Adrenal gland (tissue), 12 donors: ENCODE data around the gene PPFIA4. TPM values are rescaled to one million over a fixed set of nuclear protein-coding genes. Genes with fewer than 3 reads are reported as not detected.

ENCODE experiments used
- DNase-seq, 7 donors: peaks; one replicate each; pipeline ENCODE4 v3.0.0-alpha.2; 2019 to 2020
- H3K27ac ChIP-seq, 5 donors: fragments of 200-600 bp; sonication (generic) in 4 of 5; 1 replicate in 3 of 5; 2 replicates in 2 of 5; pipeline versions ENCODE4 v1.5.1 to v1.8.0; 2016 to 2020; ENCODE audit warnings: mild to moderate bottlenecking in 1 of 5
- H3K27me3 ChIP-seq: fragments of 200-600 bp; 2 replicates; pipeline ENCODE4 v1.8.0; 2021
- H3K36me3 ChIP-seq, 2 donors: fragments of 200-600 bp; replicated peaks in 1 of 2; 1 replicate in 1 of 2; 2 replicates in 1 of 2; pipeline versions ENCODE4 v1.5.1 to v1.8.0; 2018 to 2022
- H3K4me1 ChIP-seq, 2 donors: fragments of 200-600 bp; replicated peaks in 1 of 2; 1 replicate in 1 of 2; 2 replicates in 1 of 2; pipeline versions ENCODE4 v1.5.1 to v1.8.0; 2018 to 2021
- H3K4me3 ChIP-seq, 4 donors: fragments of 200-600 bp; sonication (generic) in 3 of 4; one replicate each; pipeline ENCODE4 v1.5.1; 2016 to 2018
- H3K9me3 ChIP-seq, 3 donors: fragments of 200-600 bp; sonication (generic) in 1 of 3; replicated peaks in 1 of 3; 1 replicate in 2 of 3; 2 replicates in 1 of 3; pipeline versions ENCODE4 v1.5.1 to v1.8.0; 2016 to 2021
- CTCF ChIP-seq, 6 experiments: fragments of 450-650 bp in 4 of 6; fragments of 200-600 bp in 2 of 6; sonication (generic) in 1 of 6; IDR thresholded peaks; 1 replicate in 5 of 6; 2 replicates in 1 of 6; pipeline versions ENCODE4 v1.5.1 to v1.8.0; 2016 to 2021; ENCODE audit warnings: antibody characterized with exemption in 6 of 6, mild to moderate bottlenecking in 2 of 6, moderate library complexity in 1 of 6
- POLR2A ChIP-seq, 2 donors: fragments of 450-650 bp; IDR thresholded peaks; one replicate each; pipeline ENCODE4 v1.6.1; 2017; ENCODE audit warnings: antibody characterized with exemption in 2 of 2, mild to moderate bottlenecking in 2 of 2, moderate library complexity in 1 of 2
- WGBS, 4 donors: extraction: QIAGEN DNeasy Blood & Tissue Kit in 2 of 4; methylation state at CpG; one replicate each; pipeline versions ENCODE4 v1.1.5 to v1.1.7; 2013 to 2017; 5-methylcytosine and 5-hydroxymethylcytosine counted together
- intact Hi-C, 2 donors: fragments of 100-400 bp; cut with DNase I; formaldehyde crosslinking; loops; one replicate each; pipeline versions ENCODE4 v1.14.1 to v1.15.0; 2022 to 2023
- polyA plus RNA-seq, 3 donors: library from polyadenylated mRNA; stranded (reverse); fragments of 200-250 nt in 2 of 3; fragments of 350-450 nt in 1 of 3; fragmentation: Illumina TruSeq in 1 of 3; extraction: RNeasy Lipid Tissue Mini Kit (QIAGEN cat#74804) in 1 of 3; gene quantifications; one replicate each; pipeline ENCODE4 v1.2.3, GENCODE V29; 2013 to 2014
- total RNA-seq, 9 donors: library from RNA; depleted of rRNA in 4 of 9; stranded (reverse); fragments of >200 nt in 4 of 9; fragments of 120-200 nt in 1 of 9; fragmentation: NEBNext Ultra II Directional in 1 of 9; extraction: Animal tissue kit (Norgen Biotek cat#: 25700) in 1 of 9; gene quantifications; one replicate each; pipeline versions ENCODE4 v1.1.0 to v1.2.4, GENCODE V29; 2013 to 2023
- donor health status: healthy with polysubstance abuse.
- donor health status: Bipolar disorder and iron deficiency.
- donor health status: DM: yes; HTN: yes; CAD: no.
- donor health status: DM: no; HTN: no; CAD: no.
- donor health status: DM: no; HTN: no; CAD: no.
- donor health status: DM: yes; HTN: yes; CAD: no.

The PPFIA4 gene
- total and polyA plus RNA-seq, 12 donors: 0.12 to 2.9 (median 0.48) TPM

- no peak overlapping the region for H3K27ac ChIP-seq
- no peaks in the 10 kb centered on the region for H3K36me3 ChIP-seq
- TF ChIP-seq CTCF (IDR thresholded peaks at IDR 0.05): no peak
- no peak for TF ChIP-seq POLR2A (IDR thresholded peaks at IDR 0.05)
- no peaks in the 10 kb centered on the region for H3K9me3 ChIP-seq
- peaks cover 0 to 6% of the 10 kb centered on the region in 2 donors for H3K4me1 ChIP-seq
- intact Hi-C loops: loop anchor here in 1 of 2 donors (10.0 kb wide), 1 partner anchor 65 kb away; no protein-coding TSS in a partner anchor
- 81 to 93% (median 86%) methylated on average over 10 to 14 of the region's 14 CpGs for WGBS, 4 donors
- peaks cover 6% of the 10 kb centered on the region for H3K27me3 ChIP-seq
- no peak overlapping the region for H3K4me3 ChIP-seq
- DNase-seq: no peak
Observed at GRCh38 chr1:203049576-203050180, 23.4 kb downstream of the PPFIA4 start.

- intact Hi-C loops: no loop called here
- H3K27me3 ChIP-seq: peaks cover 3% of the 10 kb centered on the region
- no peak for DNase-seq
- no peak for TF ChIP-seq POLR2A (IDR thresholded peaks at IDR 0.05)
- TF ChIP-seq CTCF (IDR thresholded peaks at IDR 0.05): no peak
- H3K36me3 ChIP-seq: no peaks in the 10 kb centered on the region
- H3K4me1 ChIP-seq: peaks cover 0 to 6% of the 10 kb centered on the region in 2 donors
- 71 to 86% (median 78%) methylated on average over 4 of the region's 4 CpGs for WGBS, 4 donors
- H3K27ac ChIP-seq: no peak overlapping the region
- no peak overlapping the region for H3K4me3 ChIP-seq
- no peaks in the 10 kb centered on the region for H3K9me3 ChIP-seq
Observed at GRCh38 chr1:203050826-203051225, 24.5 kb downstream of the PPFIA4 start.

- Histone ChIP-seq H3K27ac (no peak overlapping the region), H3K27me3 (peaks cover 3% of the 10 kb centered on the region), H3K4me1 (peaks cover 0 to 6% of the 10 kb centered on the region in 2 donors), H3K9me3 (no peaks in the 10 kb centered on the region), H3K4me3 (no peak overlapping the region), H3K36me3 (no peaks in the 10 kb centered on the region)
- TF ChIP-seq CTCF (IDR thresholded peaks at IDR 0.05): no peak
- TF ChIP-seq POLR2A (IDR thresholded peaks at IDR 0.05): no peak
- DNase-seq: no peak
- intact Hi-C loops: no loop called here
- WGBS, 4 donors: 49 to 67% (median 61%) methylated on average over 12 to 20 of the region's 20 CpGs
Observed at GRCh38 chr1:203051841-203052324, 25.6 kb downstream of the PPFIA4 start.

- Histone ChIP-seq H3K27me3 (peaks cover 3% of the 10 kb centered on the region), H3K9me3 (no peaks in the 10 kb centered on the region), H3K27ac (no peak overlapping the region), H3K4me3 (no peak overlapping the region), H3K36me3 (no peaks in the 10 kb centered on the region), H3K4me1 (no peaks in the 10 kb centered on the region)
- intact Hi-C loops: no loop called here
- WGBS, 4 donors: 86 to 91% (median 89%) methylated on average over 3 of the region's 3 CpGs
- no peak for TF ChIP-seq CTCF (IDR thresholded peaks at IDR 0.05)
- no peak for TF ChIP-seq POLR2A (IDR thresholded peaks at IDR 0.05)
- DNase-seq: no peak
Observed at GRCh38 chr1:203052601-203053000, 26.3 kb downstream of the PPFIA4 start.
